ENCODE results near the gene SGPP1.
"Not testable (repeated sequence)": the region's sequence is repeated elsewhere in the genome, so short reads cannot be mapped to it uniquely, and the experiment has no call there.

Gene SGPP1

DNA sequence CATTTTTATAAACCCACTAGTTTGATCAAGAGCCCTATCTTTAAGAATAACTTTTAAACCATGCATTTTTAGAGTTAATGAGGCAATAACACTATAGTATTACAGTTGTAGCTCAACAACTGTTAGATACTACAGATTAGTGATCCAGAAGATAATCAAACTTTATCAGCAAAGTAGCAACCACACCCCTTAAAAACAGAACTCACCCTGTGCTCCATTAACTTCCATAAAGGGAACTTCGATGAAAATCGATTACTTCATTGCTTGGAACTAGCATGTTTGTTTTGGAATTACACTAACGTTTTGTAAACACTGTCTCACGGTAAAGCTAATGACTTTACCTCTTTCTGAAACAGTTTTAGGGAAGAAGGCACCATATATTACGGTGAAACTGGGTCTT, 1.4 kb downstream of the SGPP1 start:
- no peak for DNase-seq (ENCODE audit: low read depth)

DNA sequence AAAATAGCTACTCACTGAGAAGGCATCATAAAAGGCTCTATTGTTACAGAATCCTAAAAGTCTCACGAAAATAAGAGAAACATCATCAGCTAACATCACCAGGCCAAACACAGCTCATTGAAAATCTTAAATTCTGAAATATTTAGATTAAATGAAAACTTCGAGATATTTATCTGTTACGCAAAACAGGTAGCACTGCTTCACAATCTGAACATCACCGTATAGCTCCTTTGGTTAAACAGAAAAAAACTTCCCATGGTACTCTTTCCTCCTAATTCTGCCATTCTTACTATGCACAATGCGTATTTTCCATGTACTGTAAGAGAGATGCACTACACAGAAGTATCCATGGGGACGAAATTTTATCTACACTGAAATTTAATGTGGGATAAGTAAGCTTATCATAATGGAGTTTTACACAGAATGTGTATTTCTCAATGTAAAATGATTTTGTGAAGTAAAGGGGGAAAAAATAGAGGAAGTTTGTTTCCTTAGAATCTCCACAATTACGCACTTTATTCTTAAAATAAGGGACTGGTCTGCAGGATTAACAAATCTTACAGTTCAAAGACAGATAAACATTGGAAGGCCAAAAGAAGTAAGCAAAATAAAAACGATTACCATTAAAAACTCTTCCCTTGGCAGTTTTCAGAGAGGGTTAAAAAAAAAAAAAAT, 1.9 kb downstream of the SGPP1 start:
- DNase-seq (ENCODE audit: low read depth), result no peak

DNA sequence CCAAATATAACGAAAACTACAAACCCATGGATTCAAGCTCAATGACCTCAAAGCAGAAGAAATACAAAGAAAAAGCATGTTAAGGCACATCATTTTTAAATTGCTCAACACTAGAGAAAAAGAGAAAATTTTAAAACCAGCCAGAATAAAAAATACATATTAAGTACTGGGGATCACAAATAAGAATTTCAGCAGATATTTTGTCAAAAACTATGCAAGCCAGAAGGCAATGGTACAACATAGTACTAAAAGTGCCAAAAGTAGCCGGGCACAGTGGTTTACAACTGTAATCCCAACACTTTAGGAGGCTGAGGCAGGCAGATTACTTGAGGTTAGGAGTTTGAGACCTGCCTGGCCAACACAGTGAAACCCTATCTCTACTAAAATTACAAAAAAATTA, 10.2 kb downstream of the SGPP1 start:
- DNase-seq (ENCODE audit: low read depth), result no peak

DNA sequence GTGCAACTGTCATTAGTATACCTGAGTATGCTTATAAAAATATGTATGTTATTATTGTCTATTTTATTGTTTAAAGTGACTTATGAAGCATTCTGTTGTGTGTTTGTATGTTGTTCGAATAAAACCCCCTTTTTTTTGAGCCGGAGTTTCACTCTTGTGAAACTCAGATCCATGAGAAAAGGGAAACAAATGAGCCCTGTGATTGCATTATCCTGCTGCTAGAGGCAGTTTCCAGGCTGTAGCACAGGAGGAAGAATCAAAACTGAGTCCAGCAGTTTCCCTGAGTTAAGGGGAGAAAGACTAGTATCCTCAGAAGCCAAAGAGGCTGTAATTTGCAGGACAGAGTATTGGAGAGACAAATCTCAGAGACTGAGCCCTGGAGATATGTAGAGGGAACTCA, 12.5 kb downstream of the SGPP1 start:
- DNase-seq (ENCODE audit: low read depth), result no peak

DNA sequence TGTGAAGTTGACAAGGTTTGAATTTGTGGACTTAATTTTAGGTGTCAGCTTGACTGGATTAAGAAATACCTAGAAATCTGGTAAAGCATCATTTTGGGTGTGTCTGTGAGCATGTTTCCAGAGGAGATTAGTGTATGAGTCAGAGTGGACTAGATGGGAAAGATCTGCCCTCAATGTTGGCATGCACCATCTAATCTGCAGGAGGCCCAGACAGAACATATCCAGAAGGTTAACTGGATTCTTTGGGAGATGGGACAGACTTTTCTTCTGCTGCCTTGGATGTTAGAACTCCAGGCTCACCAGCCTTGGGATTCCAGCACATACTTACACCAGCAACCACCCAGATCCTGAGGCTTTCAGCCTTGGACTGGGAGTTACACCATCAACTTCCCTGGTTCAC, 14.1 kb downstream of the SGPP1 start:
- no peak for DNase-seq (ENCODE audit: low read depth)

DNA sequence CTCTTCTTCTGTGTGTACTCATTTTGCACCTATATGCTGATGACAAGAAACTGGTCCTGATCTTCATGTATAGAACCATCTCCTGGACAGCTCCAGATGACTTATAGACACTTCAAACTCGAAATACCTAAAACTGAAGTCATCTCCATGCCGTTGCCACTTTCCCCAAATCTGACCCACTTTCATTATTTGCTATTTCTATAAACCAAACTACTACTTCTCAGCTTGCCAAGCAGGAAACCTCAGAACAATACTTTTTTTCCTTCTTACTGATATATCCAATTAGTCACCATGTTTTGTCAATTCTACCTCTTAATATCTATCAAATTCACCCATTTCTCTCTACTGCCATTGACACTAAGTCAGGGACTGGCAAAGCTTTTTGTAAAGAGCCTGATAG, 14.8 kb downstream of the SGPP1 start:
- no peak for DNase-seq (ENCODE audit: low read depth)

DNA sequence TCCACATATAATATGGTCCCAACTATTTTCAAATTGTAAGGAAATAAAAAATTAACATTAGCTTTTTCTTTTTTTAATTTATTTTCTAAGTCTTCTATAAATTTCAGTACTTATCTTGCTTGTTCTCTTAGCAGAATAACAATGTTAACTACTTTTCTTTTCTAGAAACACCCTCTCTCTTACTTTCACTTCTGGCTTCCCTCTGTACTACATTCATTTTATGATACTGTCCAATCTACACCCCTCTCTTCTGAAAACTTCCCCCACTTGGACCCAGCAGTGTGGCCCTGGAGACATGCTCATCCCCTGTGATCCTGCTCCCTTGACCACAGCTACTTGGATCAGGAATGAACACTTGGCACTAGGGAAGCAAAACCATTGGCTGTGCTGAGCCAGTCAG, 15.7 kb downstream of the SGPP1 start:
- DNase-seq (ENCODE audit: low read depth), result no peak

DNA sequence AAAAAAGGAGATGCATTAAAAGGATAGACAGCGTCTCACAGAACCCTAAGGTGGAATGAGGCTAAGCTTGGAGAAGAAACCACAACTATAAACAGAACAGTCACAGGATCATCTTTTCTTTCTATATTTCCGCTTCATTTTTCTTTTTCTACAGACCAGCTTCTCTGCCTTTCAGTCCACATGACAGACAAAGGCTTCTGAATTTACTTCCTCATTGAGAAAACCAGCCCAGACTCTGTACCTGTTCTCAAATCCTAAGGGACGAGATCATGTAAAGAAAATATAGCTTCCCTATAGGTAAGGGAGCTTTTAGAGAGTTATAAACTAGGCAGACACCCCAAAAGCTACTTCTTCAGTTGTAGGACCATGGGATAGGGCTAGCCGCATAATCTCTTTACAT, 17.4 kb downstream of the SGPP1 start:
- DNase-seq (ENCODE audit: low read depth), result no peak

DNA sequence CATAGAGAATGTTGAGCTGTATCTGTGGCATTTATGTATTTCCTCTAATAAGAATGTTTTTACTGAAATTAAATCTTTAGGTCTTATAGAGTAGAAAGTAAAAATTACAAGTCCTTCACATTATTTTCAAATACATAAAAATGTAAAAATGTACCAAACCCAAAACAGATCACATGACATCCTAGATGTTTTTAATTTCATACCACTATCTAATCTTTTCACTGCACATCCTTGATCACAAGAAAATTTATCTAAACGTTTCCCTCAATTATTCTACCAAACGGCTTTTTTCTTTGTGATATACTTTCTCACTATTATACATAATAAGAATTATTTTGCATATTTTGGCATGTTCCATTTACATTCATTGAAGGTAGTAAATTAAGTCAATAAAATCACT, 18.3 kb downstream of the SGPP1 start:
- DNase-seq (ENCODE audit: low read depth), result no peak

DNA sequence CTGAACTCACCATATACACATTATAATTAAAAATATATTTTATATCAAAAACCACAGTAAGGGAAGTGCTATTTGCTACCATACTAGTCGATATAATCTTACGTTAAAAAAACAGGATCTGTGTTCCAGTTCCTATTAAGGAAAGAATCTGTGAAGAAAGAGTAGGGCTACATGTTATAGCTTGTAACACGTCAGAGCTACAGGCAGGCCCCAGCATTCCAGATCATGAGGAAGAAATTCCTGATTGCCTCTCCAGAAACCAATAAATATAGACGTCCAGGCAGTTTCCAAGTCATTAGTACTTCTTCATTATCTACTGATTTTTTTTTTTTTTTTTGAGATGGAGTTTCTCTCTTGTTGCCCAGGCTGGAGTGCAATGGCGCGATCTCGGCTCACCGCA, 20.6 kb downstream of the SGPP1 start:
- no peak for DNase-seq (ENCODE audit: low read depth)

DNA sequence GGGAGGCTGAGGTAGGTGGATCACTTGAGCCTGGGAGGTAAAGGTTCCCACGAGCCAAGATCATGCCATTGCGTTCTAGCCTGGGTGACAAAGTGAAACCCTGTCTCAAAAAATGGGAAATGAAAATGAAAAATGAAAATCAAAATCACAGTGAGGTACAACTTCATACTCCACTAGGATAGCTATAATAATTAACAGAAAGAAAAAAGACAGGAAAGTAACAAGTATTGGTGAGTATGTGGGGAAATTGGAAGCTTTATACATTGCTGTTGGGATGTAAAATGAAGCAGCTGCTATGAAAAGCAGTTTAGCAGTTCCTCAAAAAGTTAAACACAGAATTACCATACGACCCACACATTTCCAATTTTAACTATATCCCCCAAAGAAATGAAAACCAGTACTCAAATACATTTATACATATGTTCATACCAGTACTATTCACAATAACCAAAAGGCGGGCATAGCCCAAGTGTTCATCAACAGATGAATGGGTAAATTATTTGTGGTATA, 22.2 kb downstream of the SGPP1 start:
- DNase-seq (ENCODE audit: low read depth), result no peak

DNA sequence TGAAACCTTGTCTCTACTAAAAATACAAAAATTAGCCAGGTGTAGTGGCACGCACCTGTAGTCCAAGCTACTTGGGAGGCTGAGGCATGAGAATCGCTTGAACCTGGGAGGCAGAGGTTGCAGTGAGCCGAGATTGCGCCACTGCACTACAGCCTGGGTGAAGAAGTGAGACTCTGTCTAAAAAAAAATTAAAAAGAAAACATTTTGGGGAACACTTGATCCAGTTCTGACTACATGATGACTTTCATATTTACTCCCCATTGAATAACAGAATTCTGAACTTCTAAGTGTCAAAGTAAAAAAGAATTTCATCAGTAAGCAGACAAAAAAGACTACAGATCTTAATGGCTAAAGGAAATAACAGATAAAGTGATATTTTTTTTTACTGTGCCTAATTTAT, 25.3 kb downstream of the SGPP1 start:
- not testable (repeated sequence) for DNase-seq (ENCODE audit: low read depth)

DNA sequence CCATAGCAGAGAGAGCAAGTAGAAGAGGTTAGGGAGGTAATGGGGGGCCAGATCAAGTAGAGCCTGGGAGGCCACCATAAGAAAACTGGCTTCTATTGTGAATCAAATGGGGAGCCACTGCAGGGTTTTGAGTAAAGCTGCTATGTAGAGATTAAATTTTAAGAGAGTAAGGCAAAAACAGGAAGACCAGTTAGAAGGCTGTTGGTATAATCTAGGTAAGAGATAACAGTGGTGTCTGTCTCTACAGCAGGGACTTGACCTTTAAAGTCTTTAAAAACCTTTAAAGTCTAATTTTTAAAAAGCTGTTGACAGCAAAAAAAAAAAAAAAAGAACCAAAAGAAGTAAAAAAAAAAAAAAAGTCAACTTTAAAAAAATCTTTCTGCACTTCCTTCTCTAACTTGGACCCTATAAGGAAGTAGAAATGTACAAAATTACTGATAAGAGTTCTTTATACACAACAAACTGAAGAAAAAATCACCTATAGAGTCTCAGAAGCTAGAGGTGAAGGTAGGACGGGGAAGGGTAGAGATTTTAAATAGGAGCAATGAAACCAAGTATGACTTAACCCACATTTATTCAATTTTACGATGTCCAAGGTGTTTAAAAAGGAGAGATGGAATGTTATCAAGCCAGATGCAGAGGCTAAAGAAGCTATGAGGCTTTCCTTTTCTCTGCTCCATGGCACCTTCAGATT, 26.1 kb downstream of the SGPP1 start:
- no peak for DNase-seq (ENCODE audit: low read depth)

DNA sequence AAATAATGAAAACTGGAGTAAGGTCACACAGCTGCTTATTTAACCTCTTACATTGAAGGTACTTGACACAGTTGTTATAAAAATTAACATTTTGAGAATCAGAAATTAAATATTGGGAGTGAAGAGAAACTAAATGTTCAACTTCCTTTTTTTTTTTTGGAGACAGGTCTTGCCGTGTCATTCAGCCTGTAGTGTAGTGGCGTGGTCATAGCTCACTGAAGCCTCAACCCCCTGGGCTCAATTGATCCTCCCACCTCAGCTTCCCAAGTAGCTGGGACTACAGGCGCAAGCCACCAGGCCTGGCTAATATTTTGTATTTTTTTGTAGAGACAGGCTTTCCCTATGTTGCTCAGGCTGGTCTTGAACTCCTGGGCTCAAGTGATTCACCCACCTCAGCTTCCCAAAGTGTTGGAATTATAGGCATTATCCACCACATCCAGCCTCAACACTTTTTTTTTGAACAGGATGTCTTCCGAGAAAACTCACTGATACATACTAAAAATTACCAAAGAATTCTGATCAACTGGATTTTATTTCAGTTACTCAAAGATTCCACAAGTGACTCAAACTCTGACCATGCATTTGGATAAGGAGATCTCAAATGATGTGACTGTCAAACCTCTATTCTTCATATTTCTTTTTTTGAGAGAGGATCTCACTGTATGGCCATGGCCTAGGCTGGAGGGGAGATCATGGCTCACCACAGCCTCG, 35.4 kb downstream of the SGPP1 start:
- no peak for DNase-seq (ENCODE audit: low read depth)

DNA sequence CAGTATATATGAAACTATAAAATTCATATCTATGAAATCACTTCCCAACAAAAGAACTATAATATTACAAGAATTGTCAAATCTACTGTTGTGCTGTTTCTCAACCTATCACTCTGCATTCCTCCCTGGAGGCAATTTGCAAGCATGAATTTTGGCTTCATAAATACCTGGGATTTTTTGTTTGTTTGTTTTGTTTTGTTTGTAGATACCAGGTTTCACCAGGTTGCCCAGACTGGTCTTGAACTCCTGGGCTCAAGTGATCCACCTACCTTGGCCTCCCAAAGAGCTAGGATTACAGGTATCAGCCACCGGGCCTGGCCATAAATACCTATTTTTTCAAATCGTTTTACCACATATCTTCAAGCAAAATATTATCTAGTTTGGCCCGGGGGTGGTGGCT, 38.7 kb downstream of the SGPP1 start:
- no peak for DNase-seq (ENCODE audit: low read depth)

DNA sequence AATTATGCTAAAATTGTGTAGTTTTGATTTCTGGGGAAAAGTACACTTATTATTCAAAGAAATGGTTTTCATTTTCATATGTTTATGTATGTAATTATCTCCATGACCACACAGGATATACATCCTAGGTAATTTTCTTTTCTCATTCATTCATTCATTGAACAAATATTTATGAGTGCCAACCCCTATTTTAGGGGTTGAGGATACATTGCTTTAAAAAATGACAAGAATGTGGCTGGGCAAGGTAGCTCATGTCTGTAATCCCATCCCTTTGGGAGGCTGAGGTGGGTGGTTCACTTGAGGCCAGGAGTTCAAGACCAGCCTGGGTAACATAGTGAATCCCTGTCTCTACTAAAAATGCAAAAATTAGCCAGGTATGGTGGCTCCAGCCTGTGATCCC, 40.9 kb downstream of the SGPP1 start:
- DNase-seq (ENCODE audit: low read depth), result no peak

DNA sequence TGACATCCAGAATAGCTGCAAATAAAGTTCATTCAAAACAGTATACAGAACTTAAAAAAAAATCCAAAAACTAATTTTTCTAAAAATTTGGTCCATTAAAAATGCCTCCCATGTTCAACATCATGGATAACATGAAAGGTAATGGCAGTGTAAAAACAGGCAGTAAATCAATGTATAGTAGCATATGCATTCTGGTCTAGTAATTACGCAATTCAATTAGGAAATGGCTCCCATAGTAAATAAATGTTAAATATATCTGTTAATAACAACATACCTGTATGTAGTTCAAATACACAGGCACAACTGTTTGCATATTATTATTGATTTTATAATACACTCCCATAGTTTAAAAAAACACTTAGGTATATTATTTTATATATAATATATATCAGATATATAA, 42.5 kb downstream of the SGPP1 start:
- no peak for DNase-seq (ENCODE audit: low read depth)

DNA sequence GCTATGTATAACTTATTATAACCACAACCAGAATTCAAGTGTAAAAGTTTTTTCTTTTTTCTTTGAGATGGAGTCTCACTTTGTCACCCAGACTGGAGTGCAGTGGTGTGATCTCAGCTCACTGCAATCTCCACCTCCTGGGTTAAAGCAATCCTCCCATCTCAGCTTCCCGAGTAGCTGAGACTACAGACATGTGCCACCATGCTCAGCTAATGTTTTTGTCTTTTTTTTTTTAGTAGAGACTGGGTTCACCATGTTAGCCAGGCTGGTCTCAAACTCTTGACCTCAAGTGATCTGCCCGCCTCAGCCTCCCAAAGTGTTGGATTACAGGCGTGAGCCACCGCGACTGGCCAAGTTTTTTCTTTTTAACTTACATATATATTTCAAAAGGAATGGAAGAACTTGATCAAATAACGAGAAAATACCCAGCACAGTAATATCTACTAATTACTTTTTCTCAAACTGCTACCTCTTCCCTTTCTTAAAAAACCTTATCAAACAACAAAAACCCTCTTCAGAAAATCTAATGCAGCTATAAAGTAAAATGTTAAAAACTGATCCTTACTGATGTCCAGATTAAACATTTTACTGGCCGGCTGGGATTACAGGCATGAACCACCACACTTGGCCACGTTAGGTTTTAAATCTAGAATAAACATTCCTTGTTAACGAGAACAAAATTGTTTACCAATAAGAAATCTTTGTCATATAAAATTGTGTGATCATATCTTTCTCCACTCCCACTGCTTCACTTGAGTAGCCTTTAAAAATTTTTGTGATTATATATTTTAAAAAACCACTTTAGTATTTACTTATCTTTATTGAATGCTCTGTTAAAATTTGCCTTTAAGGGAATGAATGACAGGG, 44.9 kb downstream of the SGPP1 start:
- no peak for DNase-seq (ENCODE audit: low read depth)

DNA sequence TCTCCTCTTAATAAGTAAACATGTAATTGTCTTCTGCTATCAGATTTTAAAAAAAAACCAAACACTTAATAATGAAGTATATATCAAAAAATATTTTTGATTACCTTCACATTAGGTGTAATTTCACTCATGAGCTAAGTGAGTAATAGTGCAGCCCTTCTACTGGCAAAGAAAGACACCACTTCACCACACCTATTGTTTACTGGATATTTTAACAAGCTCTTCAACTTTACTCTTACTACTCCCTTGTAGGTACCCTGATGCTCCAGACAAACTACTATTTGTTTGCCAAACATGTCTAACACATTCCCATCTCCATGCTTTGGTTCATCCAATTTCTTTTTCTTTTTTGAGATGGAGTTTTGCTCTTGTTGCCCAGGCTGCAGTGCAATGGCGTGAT, 49.3 kb downstream of the SGPP1 start:
- no peak for DNase-seq (ENCODE audit: low read depth)

DNA sequence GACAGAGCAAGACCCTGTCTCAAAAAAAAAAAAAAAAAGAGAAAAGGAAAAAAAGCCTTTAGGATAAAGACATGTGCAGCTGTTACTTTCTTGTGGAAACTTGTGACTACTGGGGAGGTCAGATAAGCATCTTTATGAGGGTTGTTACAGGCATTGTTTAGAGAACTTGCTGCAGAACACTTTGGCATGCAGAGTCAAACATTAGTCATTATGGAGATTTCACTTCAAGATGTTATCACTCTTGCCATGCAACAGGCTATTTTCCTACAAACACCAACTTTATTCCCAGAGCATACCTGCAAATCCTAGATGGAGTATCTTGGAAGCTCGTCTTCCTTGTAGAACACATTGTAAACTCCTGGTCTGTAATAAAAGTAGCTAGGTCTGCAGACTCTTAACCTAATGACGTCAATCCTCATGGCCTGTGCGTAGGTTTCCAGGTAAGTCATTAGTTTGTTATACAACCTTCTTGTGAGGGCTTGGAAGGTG, 49.9 kb downstream of the SGPP1 start:
- DNase-seq (ENCODE audit: low read depth), result no peak

DNA sequence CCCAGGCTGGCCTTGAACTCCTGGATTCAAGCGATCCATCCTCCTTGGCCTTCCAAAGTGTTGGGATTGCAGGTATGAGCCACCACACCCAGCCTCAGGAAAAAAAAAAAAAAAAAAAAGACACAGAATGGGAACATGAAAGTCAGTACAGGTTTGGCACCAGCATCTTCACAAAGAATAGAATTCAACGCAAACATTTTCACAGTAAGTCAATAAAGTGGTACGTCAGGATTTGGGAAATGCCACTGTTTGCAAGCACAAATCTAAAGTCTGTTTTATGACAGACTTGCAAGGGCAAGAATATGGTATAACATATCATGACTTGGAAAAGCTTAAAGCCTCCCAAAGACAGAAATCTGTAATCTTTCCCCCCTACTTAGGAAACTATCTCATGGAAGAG, 51.2 kb downstream of the SGPP1 start:
- DNase-seq (ENCODE audit: low read depth), result no peak

DNA sequence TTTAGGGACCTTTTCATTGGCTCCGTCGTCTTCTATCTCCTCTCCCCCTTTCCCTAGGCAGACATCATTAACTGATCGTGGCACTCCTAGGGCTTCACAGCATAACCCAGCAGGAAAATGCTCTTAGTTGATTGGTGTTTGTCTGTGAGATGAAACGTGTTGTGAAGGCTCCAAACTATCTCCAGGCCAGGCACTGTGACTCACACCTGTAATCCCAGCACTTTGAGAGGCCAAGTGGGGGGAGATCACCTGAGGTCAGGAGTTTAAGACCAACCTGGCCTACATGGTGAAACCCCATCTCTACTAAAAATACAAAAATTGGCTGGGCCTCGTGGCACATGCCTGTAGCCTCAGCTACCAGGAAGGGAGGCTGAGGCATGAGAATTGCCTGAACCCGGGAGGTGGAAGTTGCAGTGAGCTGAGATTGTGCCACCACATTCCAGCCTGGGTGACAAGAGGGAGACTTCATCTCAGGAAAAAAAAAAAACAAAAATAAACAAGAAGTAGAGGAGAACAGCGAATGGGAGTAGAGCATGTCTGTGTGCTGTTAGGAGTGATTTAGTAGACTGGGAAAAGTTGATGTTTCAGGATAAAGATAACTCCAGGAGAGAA, 53.9 kb downstream of the SGPP1 start:
- DNase-seq (ENCODE audit: low read depth), result no peak

Measured in T-helper 22 cell (primary cell).